ENCODE data around the gene CD247. TPM values are rescaled to one million over a fixed set of nuclear protein-coding genes. Genes with fewer than 3 reads are reported as not detected.
A peak's percentile ranks its signal among the peaks of the same experiment; 100 is the strongest.

Gene CD247
- total RNA-seq, 1 experiment from 2014 or later, result not detected

DNA sequence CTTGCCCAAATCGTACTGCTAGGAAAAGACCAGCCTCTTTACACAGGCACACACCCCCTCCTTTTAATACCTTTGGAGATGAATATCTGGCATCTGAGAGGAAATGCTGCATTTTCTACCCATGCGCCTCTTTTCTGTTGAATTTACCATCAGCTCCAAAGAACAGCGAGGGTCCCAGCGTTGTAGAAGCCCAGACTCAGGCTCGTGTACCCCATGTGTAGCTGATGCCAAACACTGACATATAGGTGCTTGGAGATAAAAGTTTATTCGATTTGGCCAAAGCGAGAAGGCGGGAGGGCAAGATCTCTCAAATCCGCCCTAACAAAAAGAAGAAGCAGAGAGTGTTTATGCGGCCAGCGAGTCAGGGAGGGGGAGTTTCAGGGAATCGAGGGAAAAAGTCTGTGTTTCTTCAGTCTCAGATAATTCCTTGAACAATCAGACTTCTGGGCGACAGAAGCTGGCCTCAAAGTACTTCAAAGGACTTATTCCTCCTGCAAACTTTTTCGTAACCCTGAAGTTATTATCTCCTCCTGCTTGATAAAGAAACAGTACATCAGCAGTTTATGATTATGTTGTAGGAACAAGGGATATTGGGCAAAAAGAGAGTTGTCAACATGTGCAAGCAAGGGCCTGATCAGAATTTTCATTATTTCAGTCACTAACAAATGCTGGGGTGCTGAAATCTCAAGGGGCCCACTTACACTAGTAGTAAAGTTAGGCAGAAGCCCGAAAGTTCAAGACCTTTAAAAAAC lies 35.9 kb upstream of the CD247 start:
- Histone ChIP-seq H3K36me3 (ENCODE audit: low read depth, low read length) (no peaks in the 10 kb centered on the region), H3F3A (ENCODE audit: low read length, unreplicated experiment) (no peaks in the 10 kb centered on the region), H3K4me2 (ENCODE audit: low read length) (peak overlapping the region; percentile 92), H4K20me1 (ENCODE audit: low read length) (no peaks in the 10 kb centered on the region), H3K27ac (ENCODE audit: low read length) (no peak overlapping the region), H3K9ac (ENCODE audit: low read length) (no peak overlapping the region), H3K27me3 (ENCODE audit: low read length) (no peaks in the 10 kb centered on the region), H3K9me2 (replicated peaks; ENCODE audit: low read length) (no peaks in the 10 kb centered on the region), H3K4me1 (ENCODE audit: insufficient read depth, low read length) (peaks cover 14% of the 10 kb centered on the region; the same call in 1 of the 2 replicates), H3K4me3 (ENCODE audit: low read length) (peak overlapping the region; percentile 74), H3K79me2 (ENCODE audit: low read length) (peaks cover 19% of the 10 kb centered on the region), H2AFZ (ENCODE audit: low read length) (peak overlapping the region; percentile 97), H3K9me3 (ENCODE audit: low read length) (no peaks in the 10 kb centered on the region)
- no peak for ATAC-seq
- POLR2A ChIA-PET (ENCODE audit: unreplicated experiment), result interaction anchor here (0.5 to 1.0 kb wide), 8 partner anchors 11 to 702 kb away, joined by 3 to 11 read pairs (median 6); partner anchors contain the start of gene POU2F1
- intact Hi-C loops (cut with micrococcal nuclease), result loop anchor here (5.0 kb wide), 1 partner anchor 152 kb away; no protein-coding TSS in a partner anchor
- no peak for DNase-seq
- BruUV-seq (replicated peaks), result no TSS peak
- TF ChIP-seq EZH2 (IDR thresholded peaks at IDR 0.05; ENCODE audit: low read length, unreplicated experiment), result no peak
- TF ChIP-seq EZH2phosphoT487 (IDR thresholded peaks at IDR 0.05; ENCODE audit: borderline replicate concordance, low read length), result no peak
- TF ChIP-seq, protein P1, sequence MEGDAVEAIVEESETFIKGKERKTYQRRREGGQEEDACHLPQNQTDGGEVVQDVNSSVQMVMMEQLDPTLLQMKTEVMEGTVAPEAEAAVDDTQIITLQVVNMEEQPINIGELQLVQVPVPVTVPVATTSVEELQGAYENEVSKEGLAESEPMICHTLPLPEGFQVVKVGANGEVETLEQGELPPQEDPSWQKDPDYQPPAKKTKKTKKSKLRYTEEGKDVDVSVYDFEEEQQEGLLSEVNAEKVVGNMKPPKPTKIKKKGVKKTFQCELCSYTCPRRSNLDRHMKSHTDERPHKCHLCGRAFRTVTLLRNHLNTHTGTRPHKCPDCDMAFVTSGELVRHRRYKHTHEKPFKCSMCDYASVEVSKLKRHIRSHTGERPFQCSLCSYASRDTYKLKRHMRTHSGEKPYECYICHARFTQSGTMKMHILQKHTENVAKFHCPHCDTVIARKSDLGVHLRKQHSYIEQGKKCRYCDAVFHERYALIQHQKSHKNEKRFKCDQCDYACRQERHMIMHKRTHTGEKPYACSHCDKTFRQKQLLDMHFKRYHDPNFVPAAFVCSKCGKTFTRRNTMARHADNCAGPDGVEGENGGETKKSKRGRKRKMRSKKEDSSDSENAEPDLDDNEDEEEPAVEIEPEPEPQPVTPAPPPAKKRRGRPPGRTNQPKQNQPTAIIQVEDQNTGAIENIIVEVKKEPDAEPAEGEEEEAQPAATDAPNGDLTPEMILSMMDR (conservative IDR thresholded peaks at IDR 0.05; ENCODE audit: low read depth, low read length), result no peak
- CTCF ChIA-PET, result interaction anchor here (0.7 to 0.9 kb wide), 4 partner anchors 153 to 334 kb away, joined by 3 to 16 read pairs (median 7); partner anchors contain the start of gene POU2F1

DNA sequence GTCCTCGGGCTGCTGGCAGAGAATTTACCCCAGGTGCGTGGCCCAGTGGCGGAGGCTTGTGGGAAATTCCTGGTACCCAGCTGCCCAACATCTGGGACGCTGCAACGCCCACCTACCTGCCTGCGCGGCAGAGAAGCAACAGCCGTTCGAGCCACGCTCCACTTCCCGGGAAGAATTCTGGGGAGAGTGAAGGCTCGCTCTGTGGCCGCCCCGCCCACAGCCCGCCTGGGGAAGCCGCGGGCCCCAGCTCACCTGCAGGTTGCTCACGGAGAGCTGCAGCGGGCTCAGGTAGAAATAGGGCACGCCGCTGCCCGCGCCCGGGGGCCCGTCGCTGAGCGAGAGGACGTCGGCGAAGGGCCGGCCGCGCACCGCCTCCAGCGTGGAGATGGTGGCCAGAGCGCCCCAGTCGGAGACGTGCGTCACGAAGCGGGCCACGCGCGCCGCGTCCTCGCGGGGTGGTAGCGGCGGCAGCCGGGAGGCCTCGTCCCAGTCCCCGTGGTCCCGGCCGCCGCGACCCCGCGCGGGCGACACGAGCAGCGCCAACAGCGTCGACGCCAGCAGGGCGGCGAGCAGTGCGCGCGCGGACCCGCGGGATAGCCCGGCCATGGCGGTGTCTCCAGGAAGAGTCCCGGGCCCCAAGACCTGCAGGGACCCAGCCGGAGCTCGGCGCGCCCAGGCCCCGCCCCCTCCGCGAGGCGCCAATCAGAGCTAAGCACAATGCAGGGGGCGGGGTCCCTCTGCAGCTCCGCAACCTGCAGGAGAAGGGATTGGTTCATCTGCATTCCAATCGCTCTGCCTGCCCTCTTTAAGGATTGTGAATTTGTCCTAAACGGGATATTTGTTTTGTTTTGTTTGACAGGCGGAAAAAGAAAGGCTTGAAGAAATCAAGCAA lies 35.1 kb upstream of the CD247 start, which contains the start of gene CREG1:
TSS of gene CREG1 (minus strand) at position 627 of the 892 bp plus-strand sequence.
- no peak for TF ChIP-seq EZH2phosphoT487 (IDR thresholded peaks at IDR 0.05; ENCODE audit: borderline replicate concordance, low read length)
- no peak for TF ChIP-seq EZH2 (IDR thresholded peaks at IDR 0.05; ENCODE audit: low read length, unreplicated experiment)
- TF ChIP-seq, protein P1 (conservative IDR thresholded peaks at IDR 0.05; ENCODE audit: low read depth, low read length), result no peak
- Histone ChIP-seq H3K9ac (ENCODE audit: low read length) (peak within 1 kb of the TSS; percentile 64), H3K27me3 (ENCODE audit: low read length) (no peaks in the 10 kb centered on the region), H3K4me1 (ENCODE audit: insufficient read depth, low read length) (peaks cover 14% of the 10 kb centered on the region; the same call in 1 of the 2 replicates), H3K9me3 (ENCODE audit: low read length) (no peaks in the 10 kb centered on the region), H3F3A (ENCODE audit: low read length, unreplicated experiment) (no peaks in the 10 kb centered on the region), H2AFZ (ENCODE audit: low read length) (peak within 1 kb of the TSS; percentile 97), H3K4me2 (ENCODE audit: low read length) (peak within 1 kb of the TSS; percentile 92), H3K36me3 (ENCODE audit: low read depth, low read length) (no peaks in the 10 kb centered on the region), H3K79me2 (ENCODE audit: low read length) (peaks cover 19% of the 10 kb centered on the region), H3K27ac (ENCODE audit: low read length) (no peak within 1 kb of the TSS), H3K4me3 (ENCODE audit: low read length) (peak within 1 kb of the TSS; percentile 74), H4K20me1 (ENCODE audit: low read length) (no peaks in the 10 kb centered on the region), H3K9me2 (replicated peaks; ENCODE audit: low read length) (no peaks in the 10 kb centered on the region)
- no TSS peak for BruUV-seq (replicated peaks)
- ChIA-PET POLR2A (ENCODE audit: unreplicated experiment) (interaction anchor here (0.5 to 1.0 kb wide), 8 partner anchors 12 to 702 kb away, joined by 3 to 11 read pairs (median 6); partner anchors contain the start of gene POU2F1), CTCF (interaction anchor here (0.6 to 0.9 kb wide), 5 partner anchors 152 to 428 kb away, joined by 3 to 16 read pairs (median 6); partner anchors contain the start of gene POU2F1)
- peak; percentile 97 for DNase-seq
- ATAC-seq, result peak; percentile 99
- intact Hi-C loops (cut with micrococcal nuclease), result loop anchor here (5.0 kb wide), 1 partner anchor 151 kb away; no protein-coding TSS in a partner anchor
